Measurements from ENCODE around the gene ERBB4.
A peak's percentile ranks its signal among the peaks of the same experiment; 100 is the strongest.
"Not testable (repeated sequence)": the region's sequence is repeated elsewhere in the genome, so short reads cannot be mapped to it uniquely, and the experiment has no call there.

The ERBB4 gene

GRCh38 chr2:211721874-211722273, 816.7 kb downstream of the ERBB4 start:
- not testable (repeated sequence) for DNase-seq (ENCODE audit: low spot score)

DNA sequence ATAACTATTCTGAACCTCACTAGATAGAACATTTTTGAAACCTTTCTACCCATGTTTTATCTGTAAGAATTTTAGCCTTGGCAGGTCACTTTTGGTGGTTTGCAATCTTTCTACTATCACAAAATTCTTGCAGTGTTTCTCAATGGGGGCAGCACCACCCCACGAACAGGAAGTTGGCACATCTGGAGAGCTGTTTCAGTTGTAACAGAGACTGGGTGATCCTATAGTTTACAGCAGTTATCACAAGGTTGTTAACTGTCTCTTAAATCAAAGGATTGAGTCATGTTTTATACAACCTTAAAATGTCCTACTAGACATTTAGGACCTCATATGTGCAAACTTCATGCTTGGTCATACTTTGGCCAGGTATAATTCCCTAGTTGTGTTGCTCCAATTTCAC, 829.2 kb downstream of the ERBB4 start:
- DNase-seq (ENCODE audit: low spot score) = no peak

GRCh38 chr2:211692689-211693088, 845.9 kb downstream of the ERBB4 start:
- no peak for DNase-seq (ENCODE audit: low spot score)

DNA sequence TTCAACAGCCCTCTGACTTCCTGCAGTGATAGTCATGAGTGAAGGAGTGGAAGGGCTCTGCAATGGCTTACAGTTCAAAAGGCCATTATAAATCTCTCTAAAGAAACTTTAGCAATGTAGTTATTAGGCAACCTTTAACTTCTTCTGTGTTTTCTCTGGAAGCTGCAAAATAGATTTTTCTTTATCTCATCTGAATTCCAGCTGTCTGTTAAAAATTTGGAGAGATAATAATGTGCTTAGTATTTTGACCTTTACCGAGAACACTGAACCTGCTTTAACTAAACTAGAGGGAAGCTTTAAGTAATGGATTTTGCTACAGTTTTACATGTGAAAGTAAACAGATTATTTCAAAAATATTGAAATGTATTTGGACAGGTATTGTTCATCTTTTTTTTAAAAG, 847.9 kb downstream of the ERBB4 start:
- DNase-seq (ENCODE audit: low spot score) = no peak

DNA sequence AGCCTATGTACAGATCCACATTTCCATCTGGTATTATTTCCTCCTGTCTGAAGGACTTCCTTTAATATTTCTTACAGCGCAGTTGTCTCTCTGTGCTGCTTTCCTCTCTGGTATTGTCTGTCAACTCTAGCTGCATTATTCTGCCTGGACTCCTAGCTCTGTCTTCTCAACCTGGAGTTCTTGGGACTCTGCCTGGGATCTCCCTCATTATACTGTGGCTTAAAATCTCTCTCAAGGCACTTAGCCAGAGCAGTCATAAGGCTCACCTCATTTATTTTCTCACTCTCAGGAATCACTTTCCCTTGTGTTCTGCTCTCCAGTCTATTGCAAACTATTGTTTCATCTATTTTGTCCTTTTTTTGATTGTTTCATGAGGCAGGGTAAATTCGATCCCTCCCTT, 850.4 kb downstream of the ERBB4 start:
- no peak for DNase-seq (ENCODE audit: low spot score)

GRCh38 chr2:211674715-211675114, 863.9 kb downstream of the ERBB4 start:
- no peak for DNase-seq (ENCODE audit: low spot score)

- DNase-seq (ENCODE audit: low spot score) = no peak
These were observed 865.3 kb downstream of the ERBB4 start for GRCh38 chr2:211673133-211673905.

GRCh38 chr2:211671977-211672376, 866.6 kb downstream of the ERBB4 start:
- DNase-seq (ENCODE audit: low spot score) = no peak

DNA sequence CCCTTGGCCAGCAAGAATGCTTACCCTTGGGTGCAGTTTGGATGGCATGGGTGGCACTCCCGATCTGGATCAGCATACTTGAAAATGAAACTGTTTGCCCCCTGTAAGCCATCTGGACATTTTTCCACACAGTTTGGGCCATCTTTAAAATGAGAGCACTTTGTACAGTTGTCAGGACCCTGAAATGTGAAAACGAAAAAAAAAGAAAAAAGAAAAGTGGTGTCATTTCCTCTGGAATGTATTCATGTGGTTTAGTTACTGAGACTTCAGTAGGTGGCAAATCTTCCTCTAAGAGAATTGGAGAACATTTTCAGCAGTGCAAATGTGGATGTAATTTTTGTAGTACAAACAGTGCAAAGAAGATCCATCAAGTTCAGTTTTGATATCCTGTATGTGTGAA, 873.3 kb downstream of the ERBB4 start:
- DNase-seq (ENCODE audit: low spot score) = no peak

- no peak for DNase-seq (ENCODE audit: low spot score)
These were observed 874.3 kb downstream of the ERBB4 start for GRCh38 chr2:211664321-211664720.

DNA sequence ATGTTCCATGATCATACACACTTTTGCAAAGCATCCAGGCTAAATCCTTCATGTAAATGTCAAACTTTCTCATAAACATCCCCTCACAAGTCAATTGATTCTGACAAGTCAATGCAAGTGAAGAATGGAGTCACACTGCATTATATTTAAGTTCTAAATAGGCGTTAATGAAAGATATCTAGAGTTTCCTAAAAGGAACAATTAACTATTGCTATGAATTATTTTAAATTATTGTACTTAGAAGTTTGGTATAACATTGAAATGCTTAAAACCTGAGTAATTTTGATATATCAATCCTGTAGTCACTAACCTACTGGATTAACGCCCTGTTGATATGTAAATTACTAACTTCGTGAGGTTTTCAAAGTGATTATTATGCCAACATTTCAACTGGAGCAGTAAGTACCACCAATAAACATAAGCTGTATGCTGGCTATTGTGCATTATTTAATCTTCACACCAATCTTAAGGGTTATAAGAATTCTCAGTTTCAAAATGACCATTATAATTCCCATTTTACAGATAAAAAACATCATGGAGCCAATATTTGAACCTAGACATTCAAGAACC, 884.3 kb downstream of the ERBB4 start:
- no peak for DNase-seq (ENCODE audit: low spot score)

DNA sequence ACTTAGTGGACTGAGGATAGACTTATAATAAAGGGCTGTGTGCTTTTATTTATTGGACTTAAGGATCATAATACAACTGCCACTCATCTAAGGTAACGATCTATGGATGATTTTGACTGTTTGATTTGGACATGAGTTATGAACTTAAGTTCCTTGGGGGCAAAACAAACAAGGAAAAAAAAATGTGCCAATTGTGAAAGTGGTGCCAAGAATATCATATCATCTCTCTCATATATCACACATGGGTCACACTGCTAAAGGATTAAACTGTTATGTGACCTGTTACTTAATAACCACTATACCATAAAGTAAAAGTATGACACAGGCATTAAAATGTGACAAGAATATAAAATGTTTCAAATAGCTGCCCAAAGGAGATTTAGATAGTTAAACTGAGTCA, 886.3 kb downstream of the ERBB4 start:
- no peak for DNase-seq (ENCODE audit: low spot score)

- DNase-seq (ENCODE audit: low spot score) = no peak
These were observed 889.3 kb downstream of the ERBB4 start for GRCh38 chr2:211649331-211649730.

- DNase-seq (ENCODE audit: low spot score) = no peak
These were observed 907.1 kb downstream of the ERBB4 start for GRCh38 chr2:211631503-211631902.

DNA sequence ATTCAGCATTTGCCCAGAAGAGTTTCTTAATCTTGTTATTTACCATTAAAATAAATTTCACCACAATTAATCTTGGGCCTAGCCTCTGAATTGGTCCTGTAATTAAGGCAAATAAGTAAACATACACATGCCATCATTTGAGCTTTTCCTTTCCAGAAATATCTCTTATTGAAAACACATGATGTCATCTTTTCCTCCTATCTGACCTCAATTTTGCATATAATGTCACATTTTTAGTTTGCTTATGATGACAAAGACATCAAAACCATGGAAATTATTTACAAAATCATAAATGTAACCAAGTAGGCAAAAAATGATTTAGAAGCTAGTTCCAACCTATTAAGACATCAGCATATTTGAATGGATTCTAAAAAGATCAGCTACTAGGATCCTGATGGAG, 915.5 kb downstream of the ERBB4 start:
- no peak for DNase-seq (ENCODE audit: low spot score)

DNA sequence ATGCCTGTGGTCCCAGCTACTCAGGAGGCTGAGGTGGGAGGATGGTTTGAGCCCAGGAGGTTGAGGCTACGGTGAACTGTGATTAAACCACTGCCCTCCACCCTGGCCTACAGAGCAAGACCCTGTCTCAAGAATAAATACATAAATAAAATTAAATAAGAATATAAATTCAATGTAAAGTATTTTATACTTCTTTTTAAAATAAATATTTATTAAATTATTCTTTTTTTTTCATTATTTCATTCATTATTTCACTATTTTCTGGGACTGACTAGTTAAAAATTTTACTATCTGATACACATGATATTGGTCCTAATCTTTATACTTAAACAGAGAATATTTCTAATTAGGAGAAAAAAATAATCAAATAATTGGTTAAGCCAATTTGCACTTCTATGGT, 917.6 kb downstream of the ERBB4 start:
- DNase-seq (ENCODE audit: low spot score) = no peak

DNA sequence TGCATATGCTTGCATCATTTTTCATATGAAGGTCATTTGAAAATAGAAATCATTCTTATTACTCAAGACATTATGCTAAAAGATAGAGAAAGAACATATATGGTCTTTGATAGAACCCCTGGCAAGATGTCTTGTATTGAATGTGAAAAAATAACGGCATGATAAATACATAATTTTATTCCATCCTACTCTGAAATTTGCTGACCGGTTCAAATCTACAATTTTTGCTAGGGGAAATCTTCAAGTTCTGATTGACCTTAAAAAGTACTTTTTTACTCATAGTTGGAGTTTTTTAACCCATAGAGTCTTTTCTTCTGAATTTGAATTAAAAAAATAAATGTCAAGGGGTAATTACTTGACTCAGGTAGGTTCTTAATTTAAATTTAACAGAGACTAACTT, 920.8 kb downstream of the ERBB4 start:
- no peak for DNase-seq (ENCODE audit: low spot score)

DNA sequence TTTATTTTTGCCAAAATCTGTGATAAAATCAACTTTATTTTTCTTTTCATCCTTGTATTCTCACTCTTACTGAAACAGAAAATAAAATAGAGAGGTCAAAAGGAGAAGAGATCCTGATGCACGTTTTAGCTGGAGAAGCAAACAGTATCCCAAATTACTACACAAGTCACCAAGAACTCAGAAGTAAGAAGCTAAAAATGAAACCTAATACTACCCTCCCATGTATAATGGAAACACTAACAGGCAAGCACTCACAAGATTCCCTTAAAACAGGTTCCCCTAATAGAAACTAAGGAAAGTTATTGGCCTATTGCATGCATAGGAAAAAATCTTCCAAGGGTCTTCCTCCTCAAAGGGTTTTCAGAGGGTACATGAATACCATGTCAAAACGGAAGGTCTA, 927.0 kb downstream of the ERBB4 start:
- DNase-seq (ENCODE audit: low spot score) = no peak

DNA sequence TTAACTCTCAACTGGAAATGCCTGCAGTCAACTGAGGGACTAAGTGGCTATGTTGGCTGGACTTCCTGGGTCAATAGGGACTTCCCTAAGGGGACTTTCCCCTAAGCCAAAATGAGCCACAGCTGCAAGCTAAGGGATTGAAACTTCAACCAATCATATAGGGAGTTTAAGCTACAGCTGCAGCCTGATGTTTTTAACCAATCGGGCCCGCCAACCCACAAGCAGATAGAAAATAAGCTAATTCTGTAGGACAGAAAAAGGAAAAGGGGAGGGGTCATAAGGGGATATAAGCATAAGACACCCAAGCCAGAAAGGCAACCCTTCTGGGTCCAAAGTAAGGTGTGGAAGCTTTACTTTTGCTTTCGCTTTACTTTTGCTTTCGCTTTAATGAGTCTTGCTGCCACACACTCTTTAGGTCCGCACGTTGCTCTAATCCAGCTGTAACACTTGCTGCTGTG, 927.5 kb downstream of the ERBB4 start:
- peak; percentile 13 for DNase-seq (ENCODE audit: low spot score)

- no peak for DNase-seq (ENCODE audit: low spot score)
These were observed 929.5 kb downstream of the ERBB4 start for GRCh38 chr2:211609127-211609526.

- no peak for DNase-seq (ENCODE audit: low spot score)
These were observed 939.5 kb downstream of the ERBB4 start for GRCh38 chr2:211599146-211599545.

GRCh38 chr2:211598238-211598637, 940.4 kb downstream of the ERBB4 start:
- DNase-seq (ENCODE audit: low spot score) = no peak

GRCh38 chr2:211592006-211592405, 946.6 kb downstream of the ERBB4 start:
- DNase-seq (ENCODE audit: low spot score) = not testable (repeated sequence)

GRCh38 chr2:211591426-211591825, 947.2 kb downstream of the ERBB4 start:
- DNase-seq (ENCODE audit: low spot score) = no peak

All from CD4-positive, alpha-beta T cell treated with Interleukin-2 at 100 ng/mL for 4 hours (primary cell).